Immature natural killer cell (primary cell): ENCODE measurements around the gene PCGF5. TPM values are rescaled to one million over a fixed set of nuclear protein-coding genes. Genes with fewer than 3 reads are reported as not detected.

Experiments used
- DNase-seq, 3 donors: peaks; one replicate each; pipeline ENCODE4 v3.0.0; 2022; ENCODE audit warnings: mixed read lengths in 1 of 3
- H3K27ac Mint-ChIP-seq, 6 donors: one replicate each; pipeline ENCODE4 v1.8.0; 2020; ENCODE audit warnings: mixed read lengths in 6 of 6, mild to moderate bottlenecking in 5 of 6, inconsistent platforms in 4 of 6, moderate library complexity in 3 of 6
- H3K27me3 Mint-ChIP-seq, 3 donors: one replicate each; pipeline ENCODE4 v1.8.0; 2020 to 2021; ENCODE audit warnings: low read depth in 3 of 3, mild to moderate bottlenecking in 3 of 3, mixed read lengths in 3 of 3, moderate library complexity in 3 of 3, inconsistent platforms in 1 of 3
- H3K36me3 Mint-ChIP-seq, 3 donors: one replicate each; pipeline ENCODE4 v1.8.0; 2020; ENCODE audit warnings: mixed read lengths in 3 of 3, inconsistent platforms in 2 of 3, mild to moderate bottlenecking in 2 of 3
- H3K4me1 Mint-ChIP-seq, 2 donors: one replicate each; pipeline ENCODE4 v1.8.0; 2020; ENCODE audit warnings: inconsistent platforms in 2 of 2, mild to moderate bottlenecking in 2 of 2, mixed read lengths in 2 of 2, moderate library complexity in 1 of 2
- H3K4me3 Mint-ChIP-seq, 5 donors: one replicate each; pipeline ENCODE4 v1.8.0; 2020; ENCODE audit warnings: mild to moderate bottlenecking in 5 of 5, mixed read lengths in 5 of 5, inconsistent platforms in 3 of 5, moderate library complexity in 3 of 5
- H3K9me3 Mint-ChIP-seq, 6 donors: one replicate each; pipeline ENCODE4 v1.8.0; 2020; ENCODE audit warnings: mild to moderate bottlenecking in 6 of 6, mixed read lengths in 6 of 6, inconsistent platforms in 4 of 6, moderate library complexity in 3 of 6
- polyA plus RNA-seq, 3 donors: library from polyadenylated mRNA; unstranded; fragments of 300-500 nt; fragmentation: Illumina TruSeq; gene quantifications; one replicate each; pipeline ENCODE4 v1.2.3, GENCODE V29; 2021

The PCGF5 gene
- polyA plus RNA-seq, 3 donors from 2014 or later = 46.2 to 54.8 (median 53.5) TPM

DNA sequence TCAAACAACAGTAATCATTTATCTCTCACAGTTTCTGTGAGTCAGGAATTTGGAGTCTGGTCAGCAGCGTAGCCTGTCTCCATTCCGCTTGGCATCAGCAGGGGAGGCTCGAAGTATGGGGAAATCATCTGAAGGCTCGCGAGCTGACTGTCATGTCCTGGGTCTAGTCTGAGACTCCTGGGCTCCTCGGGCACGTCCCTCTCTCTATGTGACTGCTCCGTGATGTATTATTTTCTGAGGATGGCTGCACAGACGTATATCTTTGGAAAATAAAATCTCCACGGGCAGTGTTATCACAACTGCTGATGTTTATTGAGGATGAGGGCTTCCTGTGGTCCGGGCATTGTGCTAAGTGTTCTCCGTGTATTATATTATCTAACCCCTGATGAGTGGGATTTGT, 23.3 kb upstream of the PCGF5 start:
- Mint-ChIP-seq H3K4me3 (no peak overlapping the region), H3K27me3 (peaks cover 2 to 5% (median 3%) of the 10 kb centered on the region in 3 donors), H3K27ac (peak overlapping the region in 5 of 6 donors; percentile 12 to 63 (median 36)), H3K4me1 (peaks cover 65 to 74% of the 10 kb centered on the region in 2 donors), H3K9me3 (no peaks in the 10 kb centered on the region), H3K36me3 (no peaks in the 10 kb centered on the region)
- no peak for DNase-seq

DNA sequence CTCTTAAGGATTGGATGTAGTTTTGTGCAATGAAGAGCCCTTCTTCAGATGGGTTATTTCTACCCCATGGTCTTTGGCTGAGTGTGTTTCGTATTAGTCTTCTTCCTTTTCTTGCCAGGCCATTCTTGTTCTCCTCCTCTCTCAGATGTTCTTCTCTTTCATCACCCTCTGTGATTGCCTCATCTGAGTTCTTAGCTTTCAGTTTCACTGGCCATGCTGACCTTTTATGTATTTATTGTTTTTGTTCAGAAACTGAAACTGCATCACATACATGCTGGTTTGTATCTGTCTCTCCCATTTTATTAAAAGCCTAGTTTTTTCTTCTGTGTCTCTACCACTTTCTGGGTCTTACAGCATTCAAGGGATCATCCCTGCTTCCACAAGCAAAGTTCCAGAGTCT, 21.7 kb upstream of the PCGF5 start:
- peaks cover 67 to 71% of the 10 kb centered on the region in 2 donors for H3K4me1 Mint-ChIP-seq
- H3K27ac Mint-ChIP-seq = peak overlapping the region; percentile 89 to 95 (median 92)
- no peaks in the 10 kb centered on the region for H3K36me3 Mint-ChIP-seq
- peaks cover under 1 to 2% (median 2%) of the 10 kb centered on the region in 3 donors for H3K27me3 Mint-ChIP-seq
- H3K4me3 Mint-ChIP-seq = peak overlapping the region; percentile 4 to 69 (median 48)
- no peaks in the 10 kb centered on the region for H3K9me3 Mint-ChIP-seq
- DNase-seq = peak; percentile 56 to 65 (median 57)

DNA sequence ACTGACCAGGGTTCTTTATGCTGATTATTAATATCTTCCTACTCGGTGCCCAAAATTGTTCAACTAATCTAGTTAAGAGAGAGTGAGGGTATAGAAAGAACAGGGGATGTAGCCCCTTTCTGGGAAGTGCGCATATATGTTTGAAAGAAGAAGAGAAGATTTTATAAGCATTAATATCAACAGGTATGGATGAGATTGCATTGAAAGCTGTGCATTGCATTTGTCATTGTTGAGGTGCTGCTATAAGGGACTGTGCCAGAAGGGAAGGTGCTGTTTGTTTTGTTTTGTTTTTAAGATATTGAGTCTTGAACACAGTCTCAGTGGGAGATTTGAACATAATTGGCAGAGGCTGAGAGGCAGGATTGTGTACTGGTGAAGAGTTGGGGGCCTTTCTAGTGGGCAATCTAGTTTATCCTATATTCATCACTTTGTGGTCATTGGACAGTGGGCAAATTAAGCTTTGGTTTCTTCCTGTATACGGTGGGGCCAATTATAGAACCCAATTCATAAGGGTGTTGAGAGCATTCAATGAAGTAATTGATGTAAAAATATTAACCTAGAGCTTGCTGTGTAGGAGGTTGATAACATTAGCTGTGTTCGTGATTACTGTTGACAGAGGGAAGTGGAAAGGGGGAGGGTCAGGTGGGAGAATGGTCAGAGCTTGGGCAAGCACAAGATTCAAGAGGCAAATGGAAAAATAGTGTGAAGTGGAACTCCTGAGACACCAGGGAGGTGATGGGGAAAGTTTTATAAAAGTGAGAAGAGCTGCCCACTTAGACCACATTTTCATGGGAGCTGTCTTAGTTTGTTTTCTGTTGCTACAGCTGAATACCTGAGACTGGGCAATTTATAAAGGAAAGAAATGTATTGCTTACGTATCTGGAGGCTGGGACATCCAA, 19.9 kb upstream of the PCGF5 start:
- no peak for DNase-seq

DNA sequence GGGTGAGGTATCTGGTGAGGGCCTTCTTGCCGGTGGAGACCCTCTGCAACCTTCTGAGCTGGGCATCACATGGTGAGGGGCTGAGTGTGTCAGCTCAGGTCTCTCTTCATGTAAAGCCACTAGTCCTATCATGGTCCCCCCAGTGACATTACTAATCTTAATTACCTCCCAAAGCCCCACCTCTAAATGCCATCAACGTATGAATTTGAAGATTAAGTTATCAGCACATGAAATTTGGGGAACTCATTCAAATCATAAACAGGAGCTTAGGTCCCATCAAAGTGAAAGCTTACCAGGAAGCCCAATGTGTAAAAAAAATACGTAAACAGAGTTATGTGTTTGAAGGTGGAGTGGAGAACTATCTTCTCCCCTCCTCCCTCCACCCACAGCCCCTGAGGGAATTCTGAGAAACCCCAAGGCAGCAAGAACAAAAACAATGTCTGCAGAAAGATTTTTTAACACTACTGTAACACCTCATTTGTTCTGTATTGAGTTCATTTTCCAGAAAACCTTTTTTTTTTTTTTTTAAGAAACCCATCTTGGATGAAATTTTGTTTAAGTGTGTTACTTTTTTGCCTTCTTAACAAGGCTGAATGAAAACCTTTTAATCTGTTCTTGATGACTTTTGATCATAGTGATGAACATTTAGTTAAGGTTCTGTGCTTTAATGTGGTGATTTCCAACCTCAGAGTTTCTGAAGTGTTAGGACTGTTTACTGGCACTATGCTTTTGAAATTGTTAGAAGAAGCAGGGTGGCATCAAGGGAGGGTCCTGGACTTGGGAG, 19.1 kb upstream of the PCGF5 start:
- Mint-ChIP-seq H3K27ac (peak overlapping the region; percentile 89 to 95 (median 92)), H3K27me3 (peaks cover 0 to 4% (median 0%) of the 10 kb centered on the region in 3 donors), H3K4me3 (peak overlapping the region; percentile 37 to 78 (median 67)), H3K4me1 (peaks cover 58 to 62% of the 10 kb centered on the region in 2 donors), H3K9me3 (no peaks in the 10 kb centered on the region), H3K36me3 (no peaks in the 10 kb centered on the region)
- peak in 2 of 3 donors; percentile 15 to 23 for DNase-seq

More for the DNA sequence above, 19.9 kb upstream of the PCGF5 start:
- peaks cover 0 to 3% (median 2%) of the 10 kb centered on the region in 3 donors for H3K27me3 Mint-ChIP-seq
- H3K9me3 Mint-ChIP-seq = no peaks in the 10 kb centered on the region
- peaks cover 53 to 59% of the 10 kb centered on the region in 2 donors for H3K4me1 Mint-ChIP-seq
- peak overlapping the region; percentile 37 to 78 (median 67) for H3K4me3 Mint-ChIP-seq
- H3K27ac Mint-ChIP-seq = peak overlapping the region; percentile 89 to 95 (median 92)
- no peaks in the 10 kb centered on the region for H3K36me3 Mint-ChIP-seq

DNA sequence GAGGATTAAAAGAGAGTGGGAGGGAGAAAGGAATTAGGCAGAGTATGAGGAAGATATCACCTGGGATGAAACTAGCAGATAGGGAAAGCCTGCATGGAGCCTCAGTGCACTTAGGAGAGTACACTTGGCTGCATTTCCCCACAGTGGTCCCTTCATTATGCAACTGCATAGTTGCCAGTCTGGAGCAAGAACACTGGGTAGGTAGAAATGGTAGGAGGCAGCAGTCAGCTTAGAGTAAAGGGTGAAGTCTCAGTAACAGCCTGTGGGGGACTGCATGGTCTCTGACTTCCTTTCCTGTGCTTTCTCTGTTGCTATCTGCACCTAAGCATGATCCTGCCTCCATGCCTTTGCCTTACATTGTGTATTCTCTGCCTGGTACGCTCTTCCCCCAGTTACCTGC, 14.0 kb upstream of the PCGF5 start:
- peaks cover 43 to 49% of the 10 kb centered on the region in 2 donors for H3K4me1 Mint-ChIP-seq
- no peaks in the 10 kb centered on the region for H3K36me3 Mint-ChIP-seq
- H3K4me3 Mint-ChIP-seq = peak overlapping the region in 1 of 5 donors; percentile 39
- DNase-seq = no peak
- H3K27me3 Mint-ChIP-seq = peaks cover 0 to 3% (median 0%) of the 10 kb centered on the region in 3 donors
- peak overlapping the region in 3 of 6 donors; percentile 5 to 52 (median 13) for H3K27ac Mint-ChIP-seq
- H3K9me3 Mint-ChIP-seq = no peaks in the 10 kb centered on the region

DNA sequence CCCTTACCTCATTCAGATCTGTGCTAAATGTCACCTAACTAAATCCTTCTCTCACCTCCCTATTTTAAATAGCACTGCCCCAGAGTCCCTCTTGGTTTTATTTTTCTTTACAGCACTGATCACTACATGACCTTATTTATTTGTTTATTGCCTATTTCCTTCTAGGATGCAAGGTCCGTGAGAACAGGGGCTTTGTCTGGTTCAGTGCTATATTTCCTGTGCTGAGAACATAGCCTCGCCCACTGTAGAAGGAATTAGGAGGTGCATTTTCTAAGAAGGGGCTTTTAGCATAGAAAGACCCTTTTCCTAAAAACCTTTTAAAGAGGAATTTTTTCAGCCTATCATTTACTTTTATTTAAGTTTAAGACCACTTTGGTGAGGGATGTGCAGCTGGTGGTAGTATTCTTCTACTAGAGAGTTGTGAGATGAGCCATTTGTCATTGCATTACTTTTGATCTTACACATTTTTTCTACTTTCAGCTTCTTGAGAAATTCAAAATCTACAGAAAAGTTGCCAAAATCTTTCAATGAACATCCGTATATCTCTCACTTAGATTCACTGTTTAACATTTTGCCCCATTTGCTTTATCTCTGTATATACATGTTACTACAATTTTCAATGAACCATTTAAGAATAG, 13.5 kb upstream of the PCGF5 start:
- Mint-ChIP-seq H3K9me3 (no peaks in the 10 kb centered on the region), H3K27me3 (peaks cover 0 to 3% (median 0%) of the 10 kb centered on the region in 3 donors), H3K4me1 (peaks cover 39 to 49% of the 10 kb centered on the region in 2 donors), H3K27ac (peak overlapping the region in 3 of 6 donors; percentile 5 to 52 (median 13)), H3K4me3 (no peak overlapping the region), H3K36me3 (no peaks in the 10 kb centered on the region)
- no peak for DNase-seq

DNA sequence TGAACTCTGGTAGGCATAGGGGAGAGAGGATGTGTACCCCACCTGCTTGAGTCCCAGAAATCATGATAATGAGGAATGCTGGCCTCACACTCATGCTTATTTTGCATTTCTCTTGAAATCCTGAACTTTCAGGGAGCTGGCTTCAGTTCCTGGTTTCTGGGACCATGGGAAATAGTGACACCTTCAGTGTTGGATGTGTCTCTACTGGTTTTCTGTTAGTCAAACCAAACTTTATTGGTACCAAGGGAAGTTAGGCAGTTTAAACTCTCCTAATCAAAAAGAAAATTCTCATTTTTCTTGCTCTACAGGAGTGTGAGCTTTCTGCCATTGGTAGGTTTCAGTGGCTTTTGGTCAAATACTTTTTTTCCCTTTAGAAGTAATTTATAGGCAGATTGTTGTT, 11.8 kb upstream of the PCGF5 start:
- no peak for DNase-seq
- Mint-ChIP-seq H3K36me3 (no peaks in the 10 kb centered on the region), H3K9me3 (no peaks in the 10 kb centered on the region), H3K4me1 (peaks cover 28 to 49% of the 10 kb centered on the region in 2 donors), H3K4me3 (no peak overlapping the region), H3K27ac (no peak overlapping the region), H3K27me3 (peaks cover 0 to 3% (median 0%) of the 10 kb centered on the region in 3 donors)

DNA sequence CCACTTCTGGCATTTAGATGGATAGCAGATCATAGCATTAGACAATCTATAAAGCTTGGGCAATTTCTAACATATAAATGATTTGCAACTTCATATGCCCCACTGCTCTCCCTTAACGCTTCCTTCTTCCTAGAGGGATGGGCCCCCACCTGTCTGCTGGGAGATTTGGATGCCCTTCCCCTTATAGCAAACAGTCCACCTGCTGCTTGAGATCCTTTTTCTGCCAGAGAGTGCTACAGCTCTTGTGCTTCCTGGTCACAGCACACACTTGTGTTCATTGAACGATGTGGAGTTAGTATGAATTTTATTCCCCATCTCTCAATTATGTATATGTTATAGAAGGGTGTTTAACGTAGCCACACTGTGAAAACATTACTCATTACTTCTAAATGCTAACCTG, 10.4 kb upstream of the PCGF5 start:
- DNase-seq = no peak
- H3K4me3 Mint-ChIP-seq = no peak overlapping the region
- H3K9me3 Mint-ChIP-seq = no peaks in the 10 kb centered on the region
- H3K27ac Mint-ChIP-seq = no peak overlapping the region
- no peaks in the 10 kb centered on the region for H3K36me3 Mint-ChIP-seq
- H3K27me3 Mint-ChIP-seq = peaks cover 0 to 4% (median 0%) of the 10 kb centered on the region in 3 donors
- peaks cover 28 to 49% of the 10 kb centered on the region in 2 donors for H3K4me1 Mint-ChIP-seq

DNA sequence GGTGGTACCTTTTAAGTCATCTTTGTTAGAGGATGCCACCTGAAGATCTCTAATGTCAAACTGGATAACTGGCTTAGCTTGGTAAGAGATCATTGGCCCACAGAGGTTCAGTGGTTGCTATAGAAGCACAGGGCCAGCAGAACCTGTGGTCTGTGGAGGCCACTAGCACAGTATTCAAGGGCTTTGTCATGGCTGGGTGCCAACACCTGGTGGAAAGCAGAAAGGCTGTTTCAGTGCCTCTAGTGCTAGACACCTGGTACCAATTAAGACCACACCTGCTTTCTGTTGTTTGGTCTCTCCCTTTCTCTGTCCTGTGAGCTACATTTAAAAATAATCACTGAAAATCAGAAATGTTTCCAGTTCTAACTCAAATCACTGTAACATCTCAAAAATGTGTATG, 10.0 kb upstream of the PCGF5 start:
- Mint-ChIP-seq H3K27me3 (peaks cover 0 to 3% (median 0%) of the 10 kb centered on the region in 3 donors), H3K4me1 (peaks cover 28 to 49% of the 10 kb centered on the region in 2 donors), H3K27ac (no peak overlapping the region), H3K4me3 (no peak overlapping the region), H3K9me3 (no peaks in the 10 kb centered on the region), H3K36me3 (no peaks in the 10 kb centered on the region)
- peak in 1 of 3 donors; percentile 21 for DNase-seq

DNA sequence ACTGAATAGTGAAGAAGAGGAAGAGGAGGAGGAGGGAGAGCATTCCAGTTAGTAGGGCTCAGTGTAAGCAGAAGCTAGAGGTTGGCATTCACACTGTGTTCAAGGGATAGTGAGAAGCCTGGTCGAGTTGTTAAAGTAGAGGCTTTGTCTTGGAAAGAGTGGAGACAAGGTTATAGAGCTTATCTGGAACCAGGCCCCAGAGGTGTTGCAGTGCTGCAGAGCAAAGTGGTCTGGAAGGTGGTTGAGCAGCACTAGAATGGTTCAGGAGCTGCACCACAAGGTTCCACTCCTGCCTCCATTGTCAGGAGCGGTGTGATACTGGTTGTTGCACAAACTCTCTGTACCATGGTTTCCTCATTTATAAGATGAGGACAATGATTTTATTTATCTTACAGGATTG, 8.8 kb upstream of the PCGF5 start:
- DNase-seq = no peak
- H3K27me3 Mint-ChIP-seq = peaks cover 0 to 1% (median 0%) of the 10 kb centered on the region in 3 donors
- no peak overlapping the region for H3K4me3 Mint-ChIP-seq
- H3K4me1 Mint-ChIP-seq = peaks cover 21 to 41% of the 10 kb centered on the region in 2 donors
- no peaks in the 10 kb centered on the region for H3K9me3 Mint-ChIP-seq
- no peaks in the 10 kb centered on the region for H3K36me3 Mint-ChIP-seq
- H3K27ac Mint-ChIP-seq = peak overlapping the region in 1 of 6 donors; percentile 27

DNA sequence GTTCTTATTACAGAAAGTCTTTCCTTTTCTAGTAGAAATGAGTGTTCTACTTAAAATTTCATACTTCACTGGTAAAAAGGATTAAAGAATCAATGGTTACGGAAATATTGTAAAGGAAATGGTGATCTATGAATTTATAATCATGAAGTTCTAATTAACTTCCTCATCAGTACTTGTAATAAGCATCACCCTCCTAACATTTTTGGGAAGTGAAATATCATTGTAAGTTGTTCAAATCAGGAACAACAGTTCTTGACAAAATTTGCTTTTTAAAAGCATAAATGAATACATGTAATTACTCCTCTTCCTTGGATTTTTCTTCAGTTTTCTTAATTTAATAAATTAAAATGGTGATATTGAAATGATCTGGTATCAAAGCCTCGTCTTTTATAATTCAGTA, 5.6 kb upstream of the PCGF5 start:
- Mint-ChIP-seq H3K27me3 (peaks cover 2 to 5% (median 2%) of the 10 kb centered on the region in 3 donors), H3K27ac (peak overlapping the region in 1 of 6 donors; percentile 43), H3K9me3 (no peaks in the 10 kb centered on the region), H3K4me3 (no peak overlapping the region), H3K4me1 (peaks cover 16 to 34% of the 10 kb centered on the region in 2 donors), H3K36me3 (no peaks in the 10 kb centered on the region)
- DNase-seq = no peak

DNA sequence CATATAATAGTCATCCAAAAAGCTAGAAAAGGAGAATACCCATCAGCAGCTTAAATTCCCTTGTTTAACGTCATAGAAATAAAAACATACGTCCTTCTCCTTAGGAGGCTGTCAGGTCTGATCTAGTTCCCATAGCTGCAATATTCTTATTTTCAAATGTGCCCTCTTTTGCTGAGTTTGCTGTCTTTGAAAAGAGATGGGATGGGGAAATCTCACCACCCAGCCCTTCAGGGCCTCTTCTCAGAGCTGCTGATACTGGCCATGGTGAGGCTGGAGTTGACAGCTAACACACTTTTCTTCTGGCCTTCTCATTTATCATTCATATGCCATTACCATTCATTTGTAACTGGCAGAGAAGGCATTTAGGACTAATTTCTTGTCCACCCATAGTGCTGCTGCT, 5.1 kb upstream of the PCGF5 start:
- Mint-ChIP-seq H3K9me3 (no peaks in the 10 kb centered on the region), H3K4me3 (no peak overlapping the region), H3K27ac (no peak overlapping the region), H3K27me3 (peaks cover 2 to 8% (median 5%) of the 10 kb centered on the region in 3 donors), H3K4me1 (peaks cover 16 to 33% of the 10 kb centered on the region in 2 donors), H3K36me3 (no peaks in the 10 kb centered on the region)
- no peak for DNase-seq
